ENCODE results near the gene S100A9. TPM values are rescaled to one million over a fixed set of nuclear protein-coding genes. Genes with fewer than 3 reads are reported as not detected.

The S100A9 gene
- polyA plus RNA-seq, 1 experiment: not detected

- POLR2A ChIA-PET: no interaction called here
- CTCF ChIA-PET: interaction anchor here (3.2 kb wide), 1 partner anchor 20 kb away, joined by 14 read pairs; no protein-coding TSS in a partner anchor
- H3K27me3 ChIP-seq (ENCODE audit: control insufficient read depth, insufficient read depth, low read length): peaks cover 8% of the 10 kb centered on the region
- H3K36me3 ChIP-seq (ENCODE audit: control insufficient read depth, insufficient read depth, low read length): no peaks in the 10 kb centered on the region
- TF ChIP-seq CTCF (IDR thresholded peaks at IDR 0.05; ENCODE audit: insufficient read depth, low read depth, low read length): no peak
- DNase-seq (ENCODE audit: low read depth): no peak
- no peak overlapping the region for H3K4me3 ChIP-seq (ENCODE audit: low read depth, low read length)
These were observed 14.9 kb downstream of the S100A9 start for GRCh38 chr1:153372571-153372970.

- Histone ChIP-seq H3K4me3 (ENCODE audit: low read depth, low read length) (no peak overlapping the region), H3K36me3 (ENCODE audit: control insufficient read depth, insufficient read depth, low read length) (no peaks in the 10 kb centered on the region), H3K27me3 (ENCODE audit: control insufficient read depth, insufficient read depth, low read length) (peaks cover 8% of the 10 kb centered on the region)
- CTCF ChIA-PET: interaction anchor here (3.2 kb wide), 1 partner anchor 21 kb away, joined by 14 read pairs; no protein-coding TSS in a partner anchor
- no peak for TF ChIP-seq CTCF (IDR thresholded peaks at IDR 0.05; ENCODE audit: insufficient read depth, low read depth, low read length)
- POLR2A ChIA-PET: no interaction called here
- no peak for DNase-seq (ENCODE audit: low read depth)
These were observed 16.4 kb downstream of the S100A9 start for GRCh38 chr1:153374071-153374470.

GRCh38 chr1:153375511-153375910 lies 17.9 kb downstream of the S100A9 start, which contains the start of gene S100A12:
Gene S100A12, minus strand, starts transcription at chr1:153375621. Its CDS starts 1,029 bp downstream, at chr1:153374592.
- ChIA-PET POLR2A (no interaction called here), CTCF (interaction anchor here (2.0 kb wide), 1 partner anchor 120 kb away, joined by 14 read pairs; no protein-coding TSS in a partner anchor)
- peak; percentile 22 for DNase-seq (ENCODE audit: low read depth)
- no peak within 1 kb of the TSS for H3K4me3 ChIP-seq (ENCODE audit: low read depth, low read length)
- no peak for TF ChIP-seq CTCF (IDR thresholded peaks at IDR 0.05; ENCODE audit: insufficient read depth, low read depth, low read length)
- H3K27me3 ChIP-seq (ENCODE audit: control insufficient read depth, insufficient read depth, low read length): peaks cover 6% of the 10 kb centered on the region
- no peaks in the 10 kb centered on the region for H3K36me3 ChIP-seq (ENCODE audit: control insufficient read depth, insufficient read depth, low read length)

GRCh38 chr1:153379591-153379990 lies 21.9 kb downstream of the S100A9 start:
- ChIA-PET CTCF (no interaction called here), POLR2A (no interaction called here)
- Histone ChIP-seq H3K4me3 (ENCODE audit: low read depth, low read length) (no peak overlapping the region), H3K36me3 (ENCODE audit: control insufficient read depth, insufficient read depth, low read length) (no peaks in the 10 kb centered on the region), H3K27me3 (ENCODE audit: control insufficient read depth, insufficient read depth, low read length) (no peaks in the 10 kb centered on the region)
- DNase-seq (ENCODE audit: low read depth): no peak
- no peak for TF ChIP-seq CTCF (IDR thresholded peaks at IDR 0.05; ENCODE audit: insufficient read depth, low read depth, low read length)

- TF ChIP-seq CTCF (IDR thresholded peaks at IDR 0.05; ENCODE audit: insufficient read depth, low read depth, low read length): no peak
- no peak for DNase-seq (ENCODE audit: low read depth)
- H3K27me3 ChIP-seq (ENCODE audit: control insufficient read depth, insufficient read depth, low read length): no peaks in the 10 kb centered on the region
- POLR2A ChIA-PET: no interaction called here
- H3K36me3 ChIP-seq (ENCODE audit: control insufficient read depth, insufficient read depth, low read length): no peaks in the 10 kb centered on the region
- CTCF ChIA-PET: no interaction called here
- H3K4me3 ChIP-seq (ENCODE audit: low read depth, low read length): no peak overlapping the region
These were observed 23.1 kb downstream of the S100A9 start for GRCh38 chr1:153380711-153381110.
